ENCODE results near the gene DTNB. TPM values are rescaled to one million over a fixed set of nuclear protein-coding genes. Genes with fewer than 3 reads are reported as not detected.

The DTNB gene
- polyA plus RNA-seq, 1 donor from 2014 or later: 22.5 TPM

DNA sequence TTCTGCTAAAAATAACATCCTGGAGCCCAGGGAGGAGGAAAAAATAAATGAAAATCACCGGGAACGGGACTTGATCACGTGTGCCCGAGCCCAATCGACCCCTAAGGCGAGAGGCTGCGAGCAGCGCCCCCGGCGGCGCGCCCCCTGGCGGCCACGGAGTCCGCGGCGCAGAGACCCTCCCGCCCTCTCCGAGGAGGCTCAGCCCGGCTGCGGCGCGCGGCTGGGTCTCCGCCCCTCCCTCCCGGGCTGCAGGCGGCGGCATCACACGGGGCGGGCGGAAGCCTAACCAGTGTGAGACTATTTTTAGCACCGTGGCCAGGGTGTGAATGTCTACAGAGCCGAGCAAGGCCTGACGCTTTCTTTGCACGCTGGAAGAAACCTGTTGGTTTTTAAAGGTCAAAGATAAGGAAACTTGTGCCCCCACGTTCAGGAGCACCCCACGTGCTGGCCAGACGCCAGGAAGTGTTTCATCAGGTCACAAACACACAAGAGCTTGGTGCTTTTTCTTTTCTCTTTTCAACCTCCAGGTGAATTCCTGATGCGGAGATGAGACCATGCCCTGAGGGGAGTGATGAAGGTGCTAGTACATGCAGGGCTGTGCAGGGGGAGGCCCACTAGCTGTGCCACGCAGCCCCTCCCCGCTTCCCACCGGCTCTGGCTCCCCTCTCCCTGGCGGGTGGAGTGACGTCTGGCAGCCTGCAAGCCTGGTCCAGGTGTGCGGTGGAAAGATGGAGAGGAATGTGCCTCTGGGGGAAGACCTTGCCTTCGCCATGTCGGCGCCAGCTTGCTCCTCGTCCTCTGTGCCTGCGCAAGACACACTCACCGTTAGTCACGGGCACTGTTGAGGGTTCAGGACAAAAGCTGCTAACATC is 296.4 kb downstream of the DTNB start:
- no peaks in the 10 kb centered on the region for H3K36me3 ChIP-seq (ENCODE audit: insufficient read depth, low read length)
- H2AFZ ChIP-seq (ENCODE audit: low read depth, low read length): peak overlapping the region; percentile 31
- no peaks in the 10 kb centered on the region for H3K79me2 ChIP-seq (replicated peaks; ENCODE audit: insufficient read depth, low read length)
- peak overlapping the region; percentile 40 for H3K9ac ChIP-seq (ENCODE audit: low read length)
- H3K9me3 ChIP-seq (ENCODE audit: low read length): no peaks in the 10 kb centered on the region
- H3F3A ChIP-seq (ENCODE audit: insufficient read depth, low read length, poor library complexity, severe bottlenecking): no peaks in the 10 kb centered on the region
- H3K4me3 ChIP-seq (ENCODE audit: low read length): peak overlapping the region; percentile 54
- peak overlapping the region; percentile 41 for H3K4me2 ChIP-seq (ENCODE audit: low read length)
- no peaks in the 10 kb centered on the region for H4K20me1 ChIP-seq (ENCODE audit: insufficient read depth)
- H3K9me2 ChIP-seq (ENCODE audit: insufficient read depth, low read length): no peaks in the 10 kb centered on the region
- peak overlapping the region; percentile 70 for H3K27ac ChIP-seq (ENCODE audit: low read length)
- TF ChIP-seq SMC3 (conservative IDR thresholded peaks at IDR 0.05; ENCODE audit: poor library complexity): peak; percentile 88
- peak; percentile 15 for TF ChIP-seq EP300 (conservative IDR thresholded peaks at IDR 0.05; ENCODE audit: poor library complexity, severe bottlenecking)
- TF ChIP-seq RAD21 (conservative IDR thresholded peaks at IDR 0.05): peak; percentile 75
- TF ChIP-seq MXI1 (conservative IDR thresholded peaks at IDR 0.05; ENCODE audit: poor library complexity, severe bottlenecking): peak; percentile 54
- peak; percentile 40 for TF ChIP-seq POLR2AphosphoS5 (IDR thresholded peaks at IDR 0.05)
- TF ChIP-seq, protein P1, sequence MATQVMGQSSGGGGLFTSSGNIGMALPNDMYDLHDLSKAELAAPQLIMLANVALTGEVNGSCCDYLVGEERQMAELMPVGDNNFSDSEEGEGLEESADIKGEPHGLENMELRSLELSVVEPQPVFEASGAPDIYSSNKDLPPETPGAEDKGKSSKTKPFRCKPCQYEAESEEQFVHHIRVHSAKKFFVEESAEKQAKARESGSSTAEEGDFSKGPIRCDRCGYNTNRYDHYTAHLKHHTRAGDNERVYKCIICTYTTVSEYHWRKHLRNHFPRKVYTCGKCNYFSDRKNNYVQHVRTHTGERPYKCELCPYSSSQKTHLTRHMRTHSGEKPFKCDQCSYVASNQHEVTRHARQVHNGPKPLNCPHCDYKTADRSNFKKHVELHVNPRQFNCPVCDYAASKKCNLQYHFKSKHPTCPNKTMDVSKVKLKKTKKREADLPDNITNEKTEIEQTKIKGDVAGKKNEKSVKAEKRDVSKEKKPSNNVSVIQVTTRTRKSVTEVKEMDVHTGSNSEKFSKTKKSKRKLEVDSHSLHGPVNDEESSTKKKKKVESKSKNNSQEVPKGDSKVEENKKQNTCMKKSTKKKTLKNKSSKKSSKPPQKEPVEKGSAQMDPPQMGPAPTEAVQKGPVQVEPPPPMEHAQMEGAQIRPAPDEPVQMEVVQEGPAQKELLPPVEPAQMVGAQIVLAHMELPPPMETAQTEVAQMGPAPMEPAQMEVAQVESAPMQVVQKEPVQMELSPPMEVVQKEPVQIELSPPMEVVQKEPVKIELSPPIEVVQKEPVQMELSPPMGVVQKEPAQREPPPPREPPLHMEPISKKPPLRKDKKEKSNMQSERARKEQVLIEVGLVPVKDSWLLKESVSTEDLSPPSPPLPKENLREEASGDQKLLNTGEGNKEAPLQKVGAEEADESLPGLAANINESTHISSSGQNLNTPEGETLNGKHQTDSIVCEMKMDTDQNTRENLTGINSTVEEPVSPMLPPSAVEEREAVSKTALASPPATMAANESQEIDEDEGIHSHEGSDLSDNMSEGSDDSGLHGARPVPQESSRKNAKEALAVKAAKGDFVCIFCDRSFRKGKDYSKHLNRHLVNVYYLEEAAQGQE (IDR thresholded peaks at IDR 0.05; ENCODE audit: borderline replicate concordance): no peak
- TF ChIP-seq, protein P2, sequence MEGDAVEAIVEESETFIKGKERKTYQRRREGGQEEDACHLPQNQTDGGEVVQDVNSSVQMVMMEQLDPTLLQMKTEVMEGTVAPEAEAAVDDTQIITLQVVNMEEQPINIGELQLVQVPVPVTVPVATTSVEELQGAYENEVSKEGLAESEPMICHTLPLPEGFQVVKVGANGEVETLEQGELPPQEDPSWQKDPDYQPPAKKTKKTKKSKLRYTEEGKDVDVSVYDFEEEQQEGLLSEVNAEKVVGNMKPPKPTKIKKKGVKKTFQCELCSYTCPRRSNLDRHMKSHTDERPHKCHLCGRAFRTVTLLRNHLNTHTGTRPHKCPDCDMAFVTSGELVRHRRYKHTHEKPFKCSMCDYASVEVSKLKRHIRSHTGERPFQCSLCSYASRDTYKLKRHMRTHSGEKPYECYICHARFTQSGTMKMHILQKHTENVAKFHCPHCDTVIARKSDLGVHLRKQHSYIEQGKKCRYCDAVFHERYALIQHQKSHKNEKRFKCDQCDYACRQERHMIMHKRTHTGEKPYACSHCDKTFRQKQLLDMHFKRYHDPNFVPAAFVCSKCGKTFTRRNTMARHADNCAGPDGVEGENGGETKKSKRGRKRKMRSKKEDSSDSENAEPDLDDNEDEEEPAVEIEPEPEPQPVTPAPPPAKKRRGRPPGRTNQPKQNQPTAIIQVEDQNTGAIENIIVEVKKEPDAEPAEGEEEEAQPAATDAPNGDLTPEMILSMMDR (IDR thresholded peaks at IDR 0.05; ENCODE audit: poor library complexity, severe bottlenecking): peak; percentile 97
- TF ChIP-seq EZH2 (IDR thresholded peaks at IDR 0.05; ENCODE audit: borderline replicate concordance, insufficient read depth, low read length, poor library complexity, severe bottlenecking): no peak
- TF ChIP-seq TAF1 (IDR thresholded peaks at IDR 0.05; ENCODE audit: low read depth): no peak
- no peaks in the 10 kb centered on the region for H3K27me3 ChIP-seq (ENCODE audit: insufficient read depth, low read depth, low read length)

DNA sequence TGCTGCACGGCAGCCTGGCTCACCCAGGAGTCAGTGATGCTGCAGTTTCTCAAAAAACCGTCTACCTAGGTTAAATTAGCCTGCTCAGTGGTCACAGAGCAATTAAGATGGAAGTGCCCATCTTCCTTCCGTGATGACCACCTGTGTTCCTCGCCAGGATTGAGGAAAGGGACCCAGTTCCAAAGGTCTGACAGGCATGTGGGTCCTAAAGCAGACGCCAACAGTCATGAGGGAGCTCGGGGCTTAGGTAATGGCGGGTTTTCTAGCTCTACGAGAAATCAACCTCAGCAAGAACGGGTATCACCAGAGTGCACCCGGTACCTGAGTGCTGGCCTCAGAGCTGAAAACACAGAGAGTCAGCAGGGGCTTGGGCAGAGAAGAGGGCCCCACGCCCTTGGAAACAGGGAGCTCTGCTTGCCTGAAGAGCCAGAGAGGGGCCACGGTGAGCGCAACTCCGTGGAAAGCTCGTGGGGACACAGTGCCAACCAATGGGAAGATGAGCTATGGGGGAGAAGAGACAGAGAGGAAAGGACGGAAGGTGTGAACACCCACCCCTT is 297.3 kb downstream of the DTNB start:
- H3K9ac ChIP-seq (ENCODE audit: low read length): peak overlapping the region; percentile 35
- no peaks in the 10 kb centered on the region for H3F3A ChIP-seq (ENCODE audit: insufficient read depth, low read length, poor library complexity, severe bottlenecking)
- H2AFZ ChIP-seq (ENCODE audit: low read depth, low read length): no peak overlapping the region
- H3K9me3 ChIP-seq (ENCODE audit: low read length): no peaks in the 10 kb centered on the region
- H3K4me3 ChIP-seq (ENCODE audit: low read length): peak overlapping the region; percentile 54
- H3K4me2 ChIP-seq (ENCODE audit: low read length): no peak overlapping the region
- H3K27me3 ChIP-seq (ENCODE audit: insufficient read depth, low read depth, low read length): no peaks in the 10 kb centered on the region
- H3K36me3 ChIP-seq (ENCODE audit: insufficient read depth, low read length): no peaks in the 10 kb centered on the region
- TF ChIP-seq, protein P2 (IDR thresholded peaks at IDR 0.05; ENCODE audit: poor library complexity, severe bottlenecking): no peak
- TF ChIP-seq, protein P1 (IDR thresholded peaks at IDR 0.05; ENCODE audit: borderline replicate concordance): no peak
- no peak for TF ChIP-seq TAF1 (IDR thresholded peaks at IDR 0.05; ENCODE audit: low read depth)
- TF ChIP-seq EP300 (conservative IDR thresholded peaks at IDR 0.05; ENCODE audit: poor library complexity, severe bottlenecking): no peak
- no peak for TF ChIP-seq POLR2AphosphoS5 (IDR thresholded peaks at IDR 0.05)
- H3K27ac ChIP-seq (ENCODE audit: low read length): peak overlapping the region; percentile 15
- no peaks in the 10 kb centered on the region for H4K20me1 ChIP-seq (ENCODE audit: insufficient read depth)
- no peaks in the 10 kb centered on the region for H3K79me2 ChIP-seq (replicated peaks; ENCODE audit: insufficient read depth, low read length)
- no peaks in the 10 kb centered on the region for H3K9me2 ChIP-seq (ENCODE audit: insufficient read depth, low read length)
